22Rv1 (cell line): ENCODE results near the gene ABHD17C.

Source experiments
- ZFX ChIP-seq: fragments of 450-650 bp; IDR thresholded peaks from 2 replicates; pipeline ENCODE4 v1.6.1; 2017; ENCODE audit warnings: antibody characterized with exemption, borderline replicate concordance
- TF ChIP-seq, protein P1 (sequence below): fragments of 450-650 bp; IDR thresholded peaks from 2 replicates; pipeline ENCODE4 v1.5.1; 2017; ENCODE audit warnings: mild to moderate bottlenecking

DNA sequence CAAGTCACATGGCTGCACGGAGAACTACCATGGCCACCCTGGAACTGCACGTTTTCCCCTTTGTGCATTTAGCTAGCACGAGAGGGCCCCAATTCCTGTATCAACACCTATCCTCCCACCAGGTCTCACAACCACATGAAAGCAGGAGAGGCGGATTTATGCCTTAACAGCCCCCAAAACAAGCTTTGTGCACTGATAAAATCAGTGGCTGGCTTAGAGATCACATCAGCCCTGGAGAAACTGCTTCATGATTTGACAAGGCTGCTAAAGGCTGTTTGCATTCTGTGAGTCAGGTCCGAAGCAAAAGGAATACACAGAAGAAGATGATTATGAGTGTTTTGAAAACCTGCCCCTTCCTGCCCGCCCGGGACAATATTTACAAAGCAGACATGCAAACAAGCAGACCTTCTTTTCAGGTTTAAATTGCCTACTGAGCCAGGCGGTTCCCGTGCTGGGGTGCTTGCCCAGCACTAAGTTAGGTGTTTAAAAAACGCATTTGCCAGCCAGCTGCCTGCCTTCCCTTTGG is 109.9 kb downstream of the ABHD17C start:
- TF ChIP-seq, protein P1, sequence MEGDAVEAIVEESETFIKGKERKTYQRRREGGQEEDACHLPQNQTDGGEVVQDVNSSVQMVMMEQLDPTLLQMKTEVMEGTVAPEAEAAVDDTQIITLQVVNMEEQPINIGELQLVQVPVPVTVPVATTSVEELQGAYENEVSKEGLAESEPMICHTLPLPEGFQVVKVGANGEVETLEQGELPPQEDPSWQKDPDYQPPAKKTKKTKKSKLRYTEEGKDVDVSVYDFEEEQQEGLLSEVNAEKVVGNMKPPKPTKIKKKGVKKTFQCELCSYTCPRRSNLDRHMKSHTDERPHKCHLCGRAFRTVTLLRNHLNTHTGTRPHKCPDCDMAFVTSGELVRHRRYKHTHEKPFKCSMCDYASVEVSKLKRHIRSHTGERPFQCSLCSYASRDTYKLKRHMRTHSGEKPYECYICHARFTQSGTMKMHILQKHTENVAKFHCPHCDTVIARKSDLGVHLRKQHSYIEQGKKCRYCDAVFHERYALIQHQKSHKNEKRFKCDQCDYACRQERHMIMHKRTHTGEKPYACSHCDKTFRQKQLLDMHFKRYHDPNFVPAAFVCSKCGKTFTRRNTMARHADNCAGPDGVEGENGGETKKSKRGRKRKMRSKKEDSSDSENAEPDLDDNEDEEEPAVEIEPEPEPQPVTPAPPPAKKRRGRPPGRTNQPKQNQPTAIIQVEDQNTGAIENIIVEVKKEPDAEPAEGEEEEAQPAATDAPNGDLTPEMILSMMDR = no peak
- no peak for TF ChIP-seq ZFX
